ENCODE data around the gene DNAJC22. TPM values are rescaled to one million over a fixed set of nuclear protein-coding genes. Genes with fewer than 3 reads are reported as not detected.

The DNAJC22 gene
- polyA plus RNA-seq, 3 donors = not detected

- Mint-ChIP-seq H3K4me3 (no peak overlapping the region), H3K27me3 (ENCODE audit: low read depth in 3 of 3) (peaks cover 0 to 4% (median 2%) of the 10 kb centered on the region in 3 donors), H3K27ac (peak overlapping the region in 3 of 7 donors; percentile 35 to 72 (median 66)), H3K4me1 (peaks cover 36% of the 10 kb centered on the region), H3K36me3 (no peaks in the 10 kb centered on the region), H3K9me3 (no peaks in the 10 kb centered on the region)
- Histone ChIP-seq H3K9ac (ENCODE audit: insufficient read depth, low read length, poor library complexity, severe bottlenecking) (no peak overlapping the region), H3K27me3 (ENCODE audit: control insufficient read depth in 2 of 2, insufficient read depth in 2 of 2, low read length in 2 of 2) (no peaks in the 10 kb centered on the region), H4K20me1 (ENCODE audit: insufficient read depth, low read length) (no peaks in the 10 kb centered on the region), H2AFZ (ENCODE audit: insufficient read depth, low read depth, low read length, poor library complexity, severe bottlenecking) (no peak overlapping the region), H3K36me3 (replicated peaks in 1 of 2; ENCODE audit: control insufficient read depth in 1 of 2, insufficient read depth in 2 of 2, low read length in 2 of 2) (no peaks in the 10 kb centered on the region), H3K4me1 (ENCODE audit: control insufficient read depth in 1 of 2, insufficient read depth in 2 of 2, low read length in 2 of 2) (peaks cover 33 to 36% of the 10 kb centered on the region in 2 donors), H3K9me3 (replicated peaks in 1 of 2; ENCODE audit: control insufficient read depth in 1 of 2, insufficient read depth in 1 of 2, low read length in 2 of 2) (no peaks in the 10 kb centered on the region), H3K27ac (ENCODE audit: low read depth in 1 of 2, low read length in 2 of 2) (no peak overlapping the region), H3K4me3 (replicated peaks in 1 of 3; ENCODE audit: low read depth in 2 of 3, low read length in 3 of 3) (peak overlapping the region in 1 of 3 experiments; percentile 35), H3K79me2 (ENCODE audit: insufficient read depth, low read length) (no peaks in the 10 kb centered on the region), H3K4me2 (replicated peaks; ENCODE audit: extremely low read depth, low read length, poor library complexity, severe bottlenecking) (peak overlapping the region; percentile 33)
- peak; percentile 56 to 84 (median 83) for DNase-seq
- no peak for TF ChIP-seq CTCF (IDR thresholded peaks at IDR 0.05)
- WGBS (ENCODE audit: insufficient coverage) = no CpG with 5 or more reads among the region's 1 CpG
- intact Hi-C loops (cut with micrococcal nuclease) = no loop called here
Measured at GRCh38 chr12:49364989-49365388, 18.3 kb downstream of the DNAJC22 start.

- Histone ChIP-seq H3K27ac (ENCODE audit: low read depth in 1 of 2, low read length in 2 of 2) (no peak overlapping the region), H3K36me3 (replicated peaks in 1 of 2; ENCODE audit: control insufficient read depth in 1 of 2, insufficient read depth in 2 of 2, low read length in 2 of 2) (no peaks in the 10 kb centered on the region), H3K27me3 (ENCODE audit: control insufficient read depth in 2 of 2, insufficient read depth in 2 of 2, low read length in 2 of 2) (no peaks in the 10 kb centered on the region), H3K9ac (ENCODE audit: insufficient read depth, low read length, poor library complexity, severe bottlenecking) (no peak overlapping the region), H3K79me2 (ENCODE audit: insufficient read depth, low read length) (no peaks in the 10 kb centered on the region), H3K9me3 (replicated peaks in 1 of 2; ENCODE audit: control insufficient read depth in 1 of 2, insufficient read depth in 1 of 2, low read length in 2 of 2) (no peaks in the 10 kb centered on the region), H3K4me3 (replicated peaks in 1 of 3; ENCODE audit: low read depth in 2 of 3, low read length in 3 of 3) (peak overlapping the region in 1 of 3 experiments; percentile 35), H3K4me2 (replicated peaks; ENCODE audit: extremely low read depth, low read length, poor library complexity, severe bottlenecking) (peak overlapping the region; percentile 33), H4K20me1 (ENCODE audit: insufficient read depth, low read length) (no peaks in the 10 kb centered on the region), H3K4me1 (ENCODE audit: control insufficient read depth in 1 of 2, insufficient read depth in 2 of 2, low read length in 2 of 2) (peaks cover 33 to 39% of the 10 kb centered on the region in 2 donors), H2AFZ (ENCODE audit: insufficient read depth, low read depth, low read length, poor library complexity, severe bottlenecking) (no peak overlapping the region)
- H3K4me3 Mint-ChIP-seq = no peak overlapping the region
- DNase-seq = no peak
- H3K4me1 Mint-ChIP-seq = peaks cover 36% of the 10 kb centered on the region
- peaks cover 0 to 2% (median 2%) of the 10 kb centered on the region in 3 donors for H3K27me3 Mint-ChIP-seq (ENCODE audit: low read depth in 3 of 3)
- no peaks in the 10 kb centered on the region for H3K36me3 Mint-ChIP-seq
- WGBS (ENCODE audit: insufficient coverage) = no CpG with 5 or more reads among the region's 5 CpGs
- no peaks in the 10 kb centered on the region for H3K9me3 Mint-ChIP-seq
- H3K27ac Mint-ChIP-seq = peak overlapping the region in 2 of 7 donors; percentile 33 to 35
- intact Hi-C loops (cut with micrococcal nuclease) = no loop called here
- no peak for TF ChIP-seq CTCF (IDR thresholded peaks at IDR 0.05)
Measured at GRCh38 chr12:49365542-49365941, 18.9 kb downstream of the DNAJC22 start.

Data from CD14-positive monocyte (primary cell).